K562 (cell line): ENCODE results near the gene DPY19L3. TPM values are rescaled to one million over a fixed set of nuclear protein-coding genes. Genes with fewer than 3 reads are reported as not detected.

ENCODE experiments used
- CBFB ChIP-seq: sonication (generic); formaldehyde crosslinking; IDR thresholded peaks from 2 replicates; pipeline ENCODE4 v1.4.0; 2020; ENCODE audit warnings: mild to moderate bottlenecking, missing genetic modification reagents
- SRSF1 ChIP-seq: fragments of 200-400 bp; formaldehyde crosslinking; IDR thresholded peaks from 2 replicates; pipeline ENCODE4 v1.6.1; 2017; ENCODE audit warnings: mild to moderate bottlenecking, low read depth, low read length, moderate library complexity
- XRCC4 ChIP-seq: IDR thresholded peaks from one replicate; pipeline ENCODE4 v1.6.1; 2011; ENCODE audit not compliant: insufficient read depth, insufficient read length; ENCODE audit errors: extremely low read depth
- ZBTB40 ChIP-seq, 2 experiments: fragments of 450-650 bp in 1 of 2; sonication (generic) in 1 of 2; formaldehyde crosslinking in 1 of 2; IDR thresholded peaks; 2 replicates each; pipeline versions ENCODE4 v1.7.1 to v1.9.0; 2016 to 2022; ENCODE audit warnings: inconsistent platforms in 1 of 2, mild to moderate bottlenecking in 1 of 2, missing genetic modification reagents in 1 of 2
- ZNF217 ChIP-seq: sonication (generic); formaldehyde crosslinking; IDR thresholded peaks from 2 replicates; pipeline ENCODE4 v1.8.0; 2022; ENCODE audit warnings: mild to moderate bottlenecking, missing genetic modification reagents
- ZNF311 ChIP-seq: fragments of 250-450 bp; sonication (Bioruptor Pico); IDR thresholded peaks from 2 replicates; pipeline ENCODE4 v1.4.0; 2020; ENCODE audit warnings: mild to moderate bottlenecking, moderate library complexity
- polyA plus RNA-seq, 8 experiments: library from polyadenylated mRNA; depleted of rRNA in 4 of 8; stranded (reverse) in 5 of 8; unstranded in 3 of 8; fragments of >200 nt; fragmentation: Nextera tagmentation in 2 of 8; fragmentation: Illumina TruSeq in 1 of 8; extraction: Ambion mirVana in 2 of 8; extraction: Trizol in 1 of 8; gene quantifications; 2 replicates each; pipeline versions ENCODE4 v1.2.1 to v1.2.3, GENCODE V29; 2011 to 2014; ENCODE audit warnings: inconsistent platforms in 1 of 8, missing spikeins in 1 of 8
- total RNA-seq, 7 experiments: library from RNA; depleted of rRNA in 6 of 7; stranded (reverse); fragments of >200 nt in 6 of 7; fragmentation: Illumina TruSeq in 2 of 7; extraction: Trizol in 2 of 7; gene quantifications; 2 replicates each; pipeline versions ENCODE4 v1.2.1 to v1.2.3, GENCODE V29; 2011 to 2021; ENCODE audit warnings: low replicate concordance in 1 of 7

Gene DPY19L3
- total and polyA plus RNA-seq, 9 of the 15 experiments (the other 6 are each of a cell fraction or from before 2014, with no cell fraction given): 4.7 to 39.2 (median 22.0) TPM

DNA sequence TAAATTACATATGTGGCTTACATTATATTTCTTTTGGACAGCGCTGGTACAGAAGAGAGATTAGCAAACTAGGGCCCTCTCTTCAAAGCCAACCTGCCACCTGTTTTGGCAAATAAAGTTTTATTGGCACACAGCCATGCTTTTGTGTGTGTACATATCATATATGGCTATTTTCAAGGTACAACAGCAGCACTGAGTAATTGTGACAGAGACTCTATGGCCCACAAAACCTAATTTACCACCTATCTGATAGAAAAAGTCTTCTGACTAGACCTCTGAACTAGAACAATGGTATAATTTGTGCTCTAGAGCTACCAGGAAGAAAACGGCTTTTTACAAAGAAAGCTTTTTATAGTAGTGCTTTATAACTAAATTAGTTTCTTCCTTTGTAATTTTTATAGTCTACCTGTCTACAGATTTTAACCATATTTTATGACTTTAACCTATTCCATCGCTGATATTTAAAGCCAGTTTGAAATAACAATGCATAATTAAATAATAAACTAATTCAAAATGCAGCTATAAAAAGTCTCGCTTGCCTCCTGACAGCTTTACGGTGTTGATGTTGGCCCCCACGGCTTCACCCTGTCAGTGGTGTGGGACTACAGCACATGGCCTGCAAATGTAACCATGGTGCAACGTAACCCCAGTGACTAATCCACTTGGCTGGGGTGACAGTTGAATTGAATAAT is 17.7 kb upstream of the DPY19L3 start (continued):
- TF ChIP-seq ZBTB40 (IDR thresholded peaks at IDR 0.05) (peak; percentile 87), ZBTB40 (CRISPR knock-in tag; IDR thresholded peaks at IDR 0.05) (no peak), ZNF311 (CRISPR knock-in tag) (no peak), SRSF1 (no peak), ZNF217 (CRISPR knock-in tag) (no peak), XRCC4 (no peak), CBFB (no peak)
